Astrocyte (in vitro differentiated cells and primary cell): ENCODE measurements around the gene FAM53B. TPM values are rescaled to one million over a fixed set of nuclear protein-coding genes. Genes with fewer than 3 reads are reported as not detected.
"Not testable (repeated sequence)": the region's sequence is repeated elsewhere in the genome, so short reads cannot be mapped to it uniquely, and the experiment has no call there.

Experiments used
- DNase-seq: peaks from one replicate; pipeline ENCODE4 v3.0.0-alpha.2; 2010; ENCODE audit warnings: low read depth
- FAIRE-seq: peaks from 2 replicates; lab custom pipeline; 2011; peaks lifted over from hg19 to GRCh38; lab: Jason Lieb, UNC
- H2AFZ ChIP-seq: 2 replicates; pipeline ENCODE4 v1.6.0; 2012; ENCODE audit warnings: low read depth, low read length, inconsistent platforms
- H3K27ac ChIP-seq: 2 replicates; pipeline ENCODE4 v1.5.1; 2011; ENCODE audit warnings: low read depth, low read length, inconsistent platforms
- H3K27me3 ChIP-seq: 2 replicates; pipeline ENCODE4 v1.6.0; 2011; ENCODE audit warnings: low read length, inconsistent platforms; ENCODE audit not compliant: insufficient read depth
- H3K36me3 ChIP-seq: 2 replicates; pipeline ENCODE4 v1.5.1; 2011; ENCODE audit warnings: low read length, inconsistent platforms; ENCODE audit not compliant: insufficient read depth
- H3K4me1 ChIP-seq: 2 replicates; pipeline ENCODE4 v1.5.1; 2011; ENCODE audit warnings: low read length, inconsistent platforms; ENCODE audit not compliant: insufficient read depth
- H3K4me2 ChIP-seq: 2 replicates; pipeline ENCODE4 v1.6.0; 2012; ENCODE audit warnings: low read length, inconsistent platforms
- H3K4me3 ChIP-seq: 2 replicates; pipeline ENCODE4 v1.5.1; 2011; ENCODE audit warnings: low read depth, mild to moderate bottlenecking, low read length, inconsistent platforms; ENCODE audit not compliant: insufficient read depth
- H3K79me2 ChIP-seq: 2 replicates; pipeline ENCODE4 v1.6.0; 2012; ENCODE audit warnings: mild to moderate bottlenecking, low read length, inconsistent platforms; ENCODE audit not compliant: insufficient read depth
- H3K9ac ChIP-seq: 2 replicates; pipeline ENCODE4 v1.6.0; 2012; ENCODE audit warnings: mild to moderate bottlenecking, low read length, inconsistent platforms
- H3K9me3 ChIP-seq: 2 replicates; pipeline ENCODE4 v1.5.1; 2012; ENCODE audit warnings: low read depth, mild to moderate bottlenecking, low read length, inconsistent platforms; ENCODE audit not compliant: insufficient read depth
- H4K20me1 ChIP-seq: 2 replicates; pipeline ENCODE4 v1.6.0; 2012; ENCODE audit warnings: low read length, inconsistent platforms; ENCODE audit not compliant: insufficient read depth
- H3K27ac Mint-ChIP-seq: one replicate; pipeline ENCODE4 v1.8.0; 2021; ENCODE audit warnings: mild to moderate bottlenecking, mixed read lengths; ENCODE audit not compliant: unreplicated experiment
- H3K27me3 Mint-ChIP-seq: one replicate; pipeline ENCODE4 v1.8.0; 2021; ENCODE audit warnings: low read depth, mixed read lengths; ENCODE audit not compliant: unreplicated experiment
- H3K36me3 Mint-ChIP-seq: one replicate; pipeline ENCODE4 v1.8.0; 2021; ENCODE audit warnings: low read depth, mixed read lengths; ENCODE audit not compliant: unreplicated experiment
- H3K4me1 Mint-ChIP-seq: one replicate; pipeline ENCODE4 v1.8.0; 2021; ENCODE audit warnings: low read depth, mixed read lengths; ENCODE audit not compliant: unreplicated experiment
- H3K4me3 Mint-ChIP-seq: one replicate; pipeline ENCODE4 v1.8.0; 2021; ENCODE audit warnings: mild to moderate bottlenecking, moderate library complexity, mixed read lengths; ENCODE audit not compliant: unreplicated experiment
- H3K9me3 Mint-ChIP-seq: one replicate; pipeline ENCODE4 v1.8.0; 2021; ENCODE audit warnings: mild to moderate bottlenecking, mixed read lengths; ENCODE audit not compliant: unreplicated experiment
- EZH2 ChIP-seq: IDR thresholded peaks from 2 replicates; pipeline ENCODE4 v1.6.1; 2012; ENCODE audit warnings: mild to moderate bottlenecking, low read length, inconsistent platforms; ENCODE audit not compliant: insufficient read depth
- total RNA-seq: library from RNA; stranded (reverse); gene quantifications from 2 replicates; pipeline ENCODE4 v1.2.1, GENCODE V29; 2021
- TF ChIP-seq, protein P1 (sequence below): IDR thresholded peaks from 2 replicates; pipeline ENCODE4 v1.5.1; 2011; ENCODE audit warnings: low read depth, mild to moderate bottlenecking, inconsistent platforms, low read length, moderate library complexity; ENCODE audit not compliant: insufficient read depth

The FAM53B gene
- total RNA-seq, 1 donor from 2014 or later, result 12.9 TPM

- DNase-seq (no peak), FAIRE-seq (no peak)
- no peaks in the 10 kb centered on the region for H3K36me3 ChIP-seq
- H3K4me1 Mint-ChIP-seq, result peaks cover 10% of the 10 kb centered on the region
- no peaks in the 10 kb centered on the region for H4K20me1 ChIP-seq
- no peaks in the 10 kb centered on the region for H3K27me3 Mint-ChIP-seq
- H3K27ac Mint-ChIP-seq, result no peak overlapping the region
- no peak overlapping the region for H3K27ac ChIP-seq
- no peak overlapping the region for H3K4me3 ChIP-seq
- H3K27me3 ChIP-seq, result no peaks in the 10 kb centered on the region
- H3K9me3 ChIP-seq, result no peaks in the 10 kb centered on the region
- no peak overlapping the region for H3K4me2 ChIP-seq
- no peak overlapping the region for H3K4me3 Mint-ChIP-seq
- peaks cover under 1% of the 10 kb centered on the region for H3K79me2 ChIP-seq
- H3K36me3 Mint-ChIP-seq, result no peaks in the 10 kb centered on the region
- H3K9ac ChIP-seq, result no peak overlapping the region
- peaks cover 10% of the 10 kb centered on the region for H3K4me1 ChIP-seq
- H3K9me3 Mint-ChIP-seq, result no peaks in the 10 kb centered on the region
- TF ChIP-seq EZH2, result no peak
- TF ChIP-seq, protein P1, sequence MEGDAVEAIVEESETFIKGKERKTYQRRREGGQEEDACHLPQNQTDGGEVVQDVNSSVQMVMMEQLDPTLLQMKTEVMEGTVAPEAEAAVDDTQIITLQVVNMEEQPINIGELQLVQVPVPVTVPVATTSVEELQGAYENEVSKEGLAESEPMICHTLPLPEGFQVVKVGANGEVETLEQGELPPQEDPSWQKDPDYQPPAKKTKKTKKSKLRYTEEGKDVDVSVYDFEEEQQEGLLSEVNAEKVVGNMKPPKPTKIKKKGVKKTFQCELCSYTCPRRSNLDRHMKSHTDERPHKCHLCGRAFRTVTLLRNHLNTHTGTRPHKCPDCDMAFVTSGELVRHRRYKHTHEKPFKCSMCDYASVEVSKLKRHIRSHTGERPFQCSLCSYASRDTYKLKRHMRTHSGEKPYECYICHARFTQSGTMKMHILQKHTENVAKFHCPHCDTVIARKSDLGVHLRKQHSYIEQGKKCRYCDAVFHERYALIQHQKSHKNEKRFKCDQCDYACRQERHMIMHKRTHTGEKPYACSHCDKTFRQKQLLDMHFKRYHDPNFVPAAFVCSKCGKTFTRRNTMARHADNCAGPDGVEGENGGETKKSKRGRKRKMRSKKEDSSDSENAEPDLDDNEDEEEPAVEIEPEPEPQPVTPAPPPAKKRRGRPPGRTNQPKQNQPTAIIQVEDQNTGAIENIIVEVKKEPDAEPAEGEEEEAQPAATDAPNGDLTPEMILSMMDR, result no peak
- H2AFZ ChIP-seq, result no peak overlapping the region
These were observed 3.6 kb upstream of the FAM53B start for GRCh38 chr10:124747745-124748144.

- H3K27ac Mint-ChIP-seq, result no peak overlapping the region
- no peak for TF ChIP-seq EZH2
- TF ChIP-seq, protein P1, result no peak
- DNase-seq (no peak), FAIRE-seq (no peak)
- Histone ChIP-seq H4K20me1 (peaks cover 7% of the 10 kb centered on the region), H2AFZ (no peak overlapping the region), H3K4me3 (no peak overlapping the region), H3K9me3 (no peaks in the 10 kb centered on the region), H3K4me1 (peaks cover 16% of the 10 kb centered on the region), H3K9ac (no peak overlapping the region), H3K36me3 (no peaks in the 10 kb centered on the region), H3K4me2 (no peak overlapping the region), H3K27me3 (no peaks in the 10 kb centered on the region), H3K79me2 (peaks cover 8% of the 10 kb centered on the region), H3K27ac (no peak overlapping the region)
- H3K9me3 Mint-ChIP-seq, result no peaks in the 10 kb centered on the region
- no peak overlapping the region for H3K4me3 Mint-ChIP-seq
- H3K27me3 Mint-ChIP-seq, result no peaks in the 10 kb centered on the region
- H3K36me3 Mint-ChIP-seq, result no peaks in the 10 kb centered on the region
- peaks cover 11% of the 10 kb centered on the region for H3K4me1 Mint-ChIP-seq
These were observed 2.8 kb upstream of the FAM53B start for GRCh38 chr10:124746992-124747391.

DNA sequence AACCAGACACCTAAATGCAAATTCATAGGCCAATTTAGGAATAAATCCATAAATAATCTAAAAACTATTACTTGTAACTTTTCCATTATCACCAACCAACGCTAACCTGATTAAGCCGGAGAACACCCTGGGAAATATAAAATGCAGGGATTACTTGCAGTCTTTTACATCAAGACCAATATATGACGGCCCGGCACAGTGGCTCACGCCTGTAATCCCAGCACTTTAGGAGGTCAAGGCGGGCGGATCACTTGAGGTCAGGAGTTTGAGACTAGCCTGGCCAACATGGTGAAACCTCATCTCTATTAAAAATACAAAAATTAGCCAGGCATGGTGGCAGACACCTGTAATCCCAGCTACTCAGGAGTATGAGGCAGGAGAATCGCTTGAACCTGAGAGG lies 2.3 kb upstream of the FAM53B start:
- H3K9me3 ChIP-seq, H3K27me3 ChIP-seq, H3K4me2 ChIP-seq, H3K4me3 Mint-ChIP-seq, FAIRE-seq, H2AFZ ChIP-seq, H3K36me3 Mint-ChIP-seq, H3K36me3 ChIP-seq, H3K27ac ChIP-seq, H3K27ac Mint-ChIP-seq, DNase-seq, H3K9ac ChIP-seq, H3K9me3 Mint-ChIP-seq, H3K27me3 Mint-ChIP-seq, H3K4me3 ChIP-seq: not testable (repeated sequence)
- Histone ChIP-seq H3K79me2 (peaks cover 11% of the 10 kb centered on the region), H4K20me1 (peaks cover 12% of the 10 kb centered on the region), H3K4me1 (peaks cover 17% of the 10 kb centered on the region)
- peaks cover 11% of the 10 kb centered on the region for H3K4me1 Mint-ChIP-seq
